HepG2 (cell line): ENCODE results near the gene PCNX1. TPM values are rescaled to one million over a fixed set of nuclear protein-coding genes. Genes with fewer than 3 reads are reported as not detected.

Experiments used
- ATAC-seq: fragments of 200-7000 bp; cut with Tn5 transposase; 3 replicates; pipeline ENCODE4 v1.9.1; 2020; ENCODE audit warnings: mild to moderate bottlenecking, moderate library complexity
- BruUV-seq: library from RNA; stranded (reverse); fragments of 400-500 nt; replicated peaks from 2 replicates; lab custom pipeline; 2021; lab: Mats Ljungman, UMichigan
- CTCF ChIA-PET: fragments of 300-600 bp; formaldehyde crosslinking; extraction: SDS; loops from one replicate; lab custom pipeline; 2021; ENCODE audit warnings: low total read pairs, inconsistent platforms, low intra/inter-chr PET ratio; lab: Yijun Ruan, JAX
- POLR2A ChIA-PET: fragments of 350-600 bp; sonication (Branson Sonifier 250); formaldehyde crosslinking; loops from one replicate; lab custom pipeline; 2020; ENCODE audit warnings: antibody characterized with exemption, inconsistent platforms; lab: Yijun Ruan, JAX
- DNase-seq: peaks from one replicate; pipeline ENCODE4 v3.0.0-alpha.2; 2015; ENCODE audit warnings: low spot score
- FAIRE-seq: peaks from 3 replicates; lab custom pipeline; 2011; peaks lifted over from hg19 to GRCh38; lab: Jason Lieb, UNC
- H2AFZ ChIP-seq: one replicate; pipeline ENCODE4 v1.6.1; 2011; ENCODE audit warnings: low read length, inconsistent platforms
- H3K27ac ChIP-seq: fragments of 300-600 bp; 3 replicates; pipeline ENCODE4 v1.8.0; 2011; ENCODE audit warnings: mixed run types, mild to moderate bottlenecking, mixed read lengths, low read length, inconsistent platforms; ENCODE audit not compliant: insufficient read depth; ENCODE audit errors: extremely low read length
- H3K27me3 ChIP-seq, 2 experiments: fragments of 200-600 bp in 1 of 2; 2 replicates in 1 of 2; 3 replicates in 1 of 2; pipeline versions ENCODE4 v1.6.0 to v1.8.0; 2011; ENCODE audit warnings: low read length in 2 of 2, mild to moderate bottlenecking in 2 of 2, moderate library complexity in 2 of 2, inconsistent platforms in 1 of 2; ENCODE audit not compliant: insufficient read depth in 2 of 2, control insufficient read depth in 1 of 2
- H3K36me3 ChIP-seq, 2 experiments: fragments of 200-600 bp in 1 of 2; replicated peaks in 1 of 2; 2 replicates in 1 of 2; 3 replicates in 1 of 2; pipeline versions ENCODE4 v1.5.1 to v1.8.0; 2011; ENCODE audit warnings: low read length in 2 of 2, inconsistent platforms in 1 of 2; ENCODE audit not compliant: insufficient read depth in 2 of 2, control insufficient read depth in 1 of 2
- H3K4me1 ChIP-seq: 2 replicates; pipeline ENCODE4 v1.5.1; 2012; ENCODE audit warnings: low read length, inconsistent platforms; ENCODE audit not compliant: insufficient read depth
- H3K4me2 ChIP-seq: 2 replicates; pipeline ENCODE4 v1.6.0; 2011; ENCODE audit warnings: low read depth, low read length, inconsistent platforms
- H3K4me3 ChIP-seq, 3 experiments: fragments of 200-600 bp in 1 of 3; sonication (generic), shearing (Covaris generic) in 1 of 3; replicated peaks in 1 of 3; 2 replicates each; pipeline ENCODE4 v1.5.1; 2011 to 2016; ENCODE audit warnings: low read length in 3 of 3, inconsistent platforms in 2 of 3, low read depth in 2 of 3, mild to moderate bottlenecking in 2 of 3, control low read depth in 1 of 3, mixed read lengths in 1 of 3; ENCODE audit not compliant: insufficient read depth in 1 of 3
- H3K79me2 ChIP-seq: one replicate; pipeline ENCODE4 v1.6.1; 2011; ENCODE audit warnings: low read length, inconsistent platforms; ENCODE audit not compliant: insufficient read depth
- H3K9ac ChIP-seq: 2 replicates; pipeline ENCODE4 v1.6.0; 2011; ENCODE audit warnings: mild to moderate bottlenecking, low read depth, low read length, inconsistent platforms; ENCODE audit not compliant: insufficient read depth
- H3K9me3 ChIP-seq: 2 replicates; pipeline ENCODE4 v1.5.1; 2012; ENCODE audit warnings: mild to moderate bottlenecking, low read length
- H4K20me1 ChIP-seq: 2 replicates; pipeline ENCODE4 v1.6.0; 2011; ENCODE audit warnings: inconsistent platforms, mild to moderate bottlenecking, low read length, moderate library complexity; ENCODE audit not compliant: insufficient read depth
- ATF7 ChIP-seq, 2 experiments: fragments of 450-650 bp in 1 of 2; sonication (generic) in 1 of 2; formaldehyde crosslinking in 1 of 2; IDR thresholded peaks; 2 replicates each; pipeline versions ENCODE4 v1.4.0 to v1.6.1; 2016 to 2020; ENCODE audit warnings: antibody characterized with exemption in 1 of 2, mild to moderate bottlenecking in 1 of 2, missing genetic modification reagents in 1 of 2
- CEBPB ChIP-seq: IDR thresholded peaks from 2 replicates; pipeline ENCODE4 v1.6.1; 2011; ENCODE audit warnings: low read depth, low read length, improper control_type of control experiment, borderline replicate concordance
- HHEX ChIP-seq: IDR thresholded peaks from 2 replicates; pipeline ENCODE4 v1.6.1; 2016; ENCODE audit warnings: control low read depth
- HNF4A ChIP-seq: sonication (generic); formaldehyde crosslinking; IDR thresholded peaks from 2 replicates; pipeline ENCODE4 v1.4.0; 2020; ENCODE audit warnings: missing genetic modification reagents
- HOXA7 ChIP-seq: sonication (generic); formaldehyde crosslinking; IDR thresholded peaks from 2 replicates; pipeline ENCODE4 v1.8.1; 2022; ENCODE audit warnings: mild to moderate bottlenecking, missing genetic modification reagents, moderate library complexity
- NKX3-1 ChIP-seq: sonication (generic); formaldehyde crosslinking; IDR thresholded peaks from 2 replicates; pipeline ENCODE4 v1.5.0; 2020; ENCODE audit warnings: missing genetic modification reagents
- PRPF4 ChIP-seq: fragments of 200-400 bp; formaldehyde crosslinking; IDR thresholded peaks from 2 replicates; pipeline ENCODE4 v1.6.1; 2016; ENCODE audit warnings: low read length, low read depth; ENCODE audit not compliant: poor library complexity, severe bottlenecking
- SMAD3 ChIP-seq: sonication (generic); formaldehyde crosslinking; IDR thresholded peaks from 2 replicates; pipeline ENCODE4 v1.4.0; 2020; ENCODE audit warnings: missing genetic modification reagents
- TAF1 ChIP-seq: sonication (generic); formaldehyde crosslinking; IDR thresholded peaks from 2 replicates; pipeline ENCODE4 v1.4.0; 2020; ENCODE audit warnings: missing genetic modification reagents
- TMF1 ChIP-seq: sonication (generic); formaldehyde crosslinking; IDR thresholded peaks from 2 replicates; pipeline ENCODE4 v1.8.1; 2022; ENCODE audit warnings: low read depth, missing genetic modification reagents
- ZBTB7B ChIP-seq: sonication (generic); formaldehyde crosslinking; IDR thresholded peaks from 2 replicates; pipeline ENCODE4 v1.4.0; 2020; ENCODE audit warnings: missing genetic modification reagents
- ZNF207 ChIP-seq: fragments of 450-650 bp; IDR thresholded peaks from 2 replicates; pipeline ENCODE4 v1.6.1; 2016; ENCODE audit warnings: antibody characterized with exemption, borderline replicate concordance
- ZNF446 ChIP-seq: sonication (generic); formaldehyde crosslinking; IDR thresholded peaks from 2 replicates; pipeline ENCODE4 v1.5.0; 2020; ENCODE audit warnings: mild to moderate bottlenecking, missing genetic modification reagents
- ZNF460 ChIP-seq: sonication (generic); formaldehyde crosslinking; IDR thresholded peaks from 2 replicates; pipeline ENCODE4 v1.5.1; 2020; ENCODE audit warnings: missing genetic modification reagents, mild to moderate bottlenecking, borderline replicate concordance
- WGBS: methylation state at CpG from one replicate; pipeline ENCODE4 v1.1.6; 2017; ENCODE audit warnings: low lambda C conversion rate; 5-methylcytosine and 5-hydroxymethylcytosine counted together
- in situ Hi-C: cut with HindIII; loops from 2 replicates; pipeline ENCODE4 v1.10.0; 2017; ENCODE audit warnings: low pct_unique_long_range_greater_than_20kb; ENCODE audit not compliant: extremely low pct_ligation_motif_present
- intact Hi-C: fragments of 100-400 bp; cut with micrococcal nuclease; formaldehyde crosslinking; loops from one replicate; pipeline ENCODE4 v1.10.0; 2022; ENCODE audit not compliant: unreplicated experiment
- polyA plus RNA-seq, 8 experiments: library from polyadenylated mRNA; depleted of rRNA in 3 of 8; stranded (reverse) in 7 of 8; unstranded in 1 of 8; fragments of >200 nt; fragmentation: Illumina TruSeq in 4 of 8; extraction: Trizol in 4 of 8; gene quantifications; 2 replicates each; pipeline versions ENCODE4 v1.2.1 to v1.2.3, GENCODE V29; 2011 to 2016; ENCODE audit warnings: low read depth in 4 of 8, missing spikeins in 1 of 8, mixed read lengths in 1 of 8; ENCODE audit not compliant: insufficient read depth in 1 of 8
- total RNA-seq, 5 experiments: library from RNA; depleted of rRNA; stranded (reverse); fragments of >200 nt; fragmentation: Illumina TruSeq; extraction: Trizol; gene quantifications; 2 replicates each; pipeline ENCODE4 v1.2.3, GENCODE V29; 2016; ENCODE audit warnings: low read depth in 1 of 5
- TF ChIP-seq, protein P1 (sequence below): sonication (generic); formaldehyde crosslinking; IDR thresholded peaks from 2 replicates; pipeline ENCODE4 v1.8.0; 2022; ENCODE audit warnings: missing genetic modification reagents, mild to moderate bottlenecking, borderline replicate concordance
- TF ChIP-seq, protein P2 (sequence below): IDR thresholded peaks from 2 replicates; pipeline ENCODE4 v1.6.1; 2012; ENCODE audit warnings: low read depth, low read length, improper control_type of control experiment

PCNX1 gene
- total and polyA plus RNA-seq, 2 of the 13 experiments (the other 11 are each of a cell fraction or from before 2014, with no cell fraction given): 24.9 to 30.3 TPM

GRCh38 chr14:70881549-70882177 lies 25.6 kb upstream of the PCNX1 start:
- no peak overlapping the region for H3K9ac ChIP-seq
- POLR2A ChIA-PET: no interaction called here
- in situ Hi-C loops: no loop called here
- H3K79me2 ChIP-seq: no peaks in the 10 kb centered on the region
- H3K4me1 ChIP-seq: no peaks in the 10 kb centered on the region
- no peak overlapping the region for H3K4me3 ChIP-seq
- DNase-seq: no peak
- H2AFZ ChIP-seq: no peak overlapping the region
- TF ChIP-seq ATF7 (IDR thresholded peaks at IDR 0.05): peak; percentile 55
- TF ChIP-seq ATF7 (CRISPR knock-in tag; IDR thresholded peaks at IDR 0.05): no peak
- TF ChIP-seq SMAD3 (CRISPR knock-in tag): no peak
- H3K4me2 ChIP-seq: no peak overlapping the region
- H4K20me1 ChIP-seq: no peaks in the 10 kb centered on the region
- H3K36me3 ChIP-seq: no peaks in the 10 kb centered on the region
- FAIRE-seq: no peak
- H3K27ac ChIP-seq: no peak overlapping the region
- intact Hi-C loops: no loop called here
- WGBS: 22% methylated on average over 7 of the region's 7 CpGs
- CTCF ChIA-PET: no interaction called here
- H3K27me3 ChIP-seq: peaks cover 0 to 15% of the 10 kb centered on the region in 2 experiments; a peak in 1 of 5 replicates
- no TSS peak for BruUV-seq
- no peak for ATAC-seq
- no peaks in the 10 kb centered on the region for H3K9me3 ChIP-seq

- H3K79me2 ChIP-seq: no peaks in the 10 kb centered on the region
- H3K36me3 ChIP-seq: no peaks in the 10 kb centered on the region
- FAIRE-seq (no peak), DNase-seq (no peak), ATAC-seq (no peak)
- ChIA-PET CTCF (no interaction called here), POLR2A (no interaction called here)
- 35% methylated on average over 6 of the region's 6 CpGs for WGBS
- H3K4me3 ChIP-seq: no peak overlapping the region
- H3K9me3 ChIP-seq: no peaks in the 10 kb centered on the region
- in situ Hi-C loops (no loop called here), intact Hi-C loops (no loop called here)
- H3K9ac ChIP-seq: no peak overlapping the region
- BruUV-seq: no TSS peak
- no peak overlapping the region for H2AFZ ChIP-seq
- no peak overlapping the region for H3K4me2 ChIP-seq
- H3K4me1 ChIP-seq: no peaks in the 10 kb centered on the region
- no peak overlapping the region for H3K27ac ChIP-seq
- H4K20me1 ChIP-seq: no peaks in the 10 kb centered on the region
- H3K27me3 ChIP-seq: peaks cover 0 to 17% of the 10 kb centered on the region in 2 experiments; a peak in 1 of 5 replicates
- TF ChIP-seq, protein P1, sequence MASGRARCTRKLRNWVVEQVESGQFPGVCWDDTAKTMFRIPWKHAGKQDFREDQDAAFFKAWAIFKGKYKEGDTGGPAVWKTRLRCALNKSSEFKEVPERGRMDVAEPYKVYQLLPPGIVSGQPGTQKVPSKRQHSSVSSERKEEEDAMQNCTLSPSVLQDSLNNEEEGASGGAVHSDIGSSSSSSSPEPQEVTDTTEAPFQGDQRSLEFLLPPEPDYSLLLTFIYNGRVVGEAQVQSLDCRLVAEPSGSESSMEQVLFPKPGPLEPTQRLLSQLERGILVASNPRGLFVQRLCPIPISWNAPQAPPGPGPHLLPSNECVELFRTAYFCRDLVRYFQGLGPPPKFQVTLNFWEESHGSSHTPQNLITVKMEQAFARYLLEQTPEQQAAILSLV: no peak
- TF ChIP-seq ZBTB7B (CRISPR knock-in tag) (no peak), PRPF4 (no peak), HOXA7 (CRISPR knock-in tag) (no peak), TAF1 (CRISPR knock-in tag) (no peak), NKX3-1 (CRISPR knock-in tag) (no peak), HHEX (no peak), HNF4A (CRISPR knock-in tag) (no peak), ZNF207 (no peak), ZNF446 (no peak), CEBPB (no peak), ZNF460 (CRISPR knock-in tag) (no peak), TMF1 (no peak)
- TF ChIP-seq, protein P2, sequence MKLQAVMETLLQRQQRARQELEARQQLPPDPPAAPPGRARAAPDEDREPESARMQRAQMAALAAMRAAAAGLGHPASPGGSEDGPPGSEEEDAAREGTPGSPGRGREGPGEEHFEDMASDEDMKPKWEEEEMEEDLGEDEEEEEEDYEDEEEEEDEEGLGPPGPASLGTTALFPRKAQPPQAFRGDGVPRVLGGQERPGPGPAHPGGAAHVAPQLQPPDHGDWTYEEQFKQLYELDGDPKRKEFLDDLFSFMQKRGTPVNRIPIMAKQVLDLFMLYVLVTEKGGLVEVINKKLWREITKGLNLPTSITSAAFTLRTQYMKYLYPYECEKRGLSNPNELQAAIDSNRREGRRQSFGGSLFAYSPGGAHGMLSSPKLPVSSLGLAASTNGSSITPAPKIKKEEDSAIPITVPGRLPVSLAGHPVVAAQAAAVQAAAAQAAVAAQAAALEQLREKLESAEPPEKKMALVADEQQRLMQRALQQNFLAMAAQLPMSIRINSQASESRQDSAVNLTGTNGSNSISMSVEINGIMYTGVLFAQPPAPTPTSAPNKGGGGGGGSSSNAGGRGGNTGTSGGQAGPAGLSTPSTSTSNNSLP: no peak
Observed at GRCh38 chr14:70882776-70883492, 24.3 kb upstream of the PCNX1 start.
